Ectodermal cell (in vitro differentiated cells): Measurements from ENCODE around the gene MPEG1.

Source experiments
- H3K27ac ChIP-seq: 2 replicates; pipeline ENCODE4 v1.7.0; 2013; ENCODE audit warnings: mild to moderate bottlenecking, low read depth, low read length; ENCODE audit not compliant: insufficient read depth, poor library complexity, severe bottlenecking
- H3K27me3 ChIP-seq: 2 replicates; pipeline ENCODE4 v1.7.0; 2013; ENCODE audit warnings: mild to moderate bottlenecking, low read length; ENCODE audit not compliant: insufficient read depth, control insufficient read depth, poor library complexity, severe bottlenecking
- H3K36me3 ChIP-seq: one replicate; pipeline ENCODE4 v1.7.0; 2013; ENCODE audit warnings: low read length; ENCODE audit not compliant: control insufficient read depth, insufficient read depth
- H3K4me1 ChIP-seq: one replicate; pipeline ENCODE4 v1.7.0; 2013; ENCODE audit warnings: low read length; ENCODE audit not compliant: control insufficient read depth, insufficient read depth
- H3K4me3 ChIP-seq: 2 replicates; pipeline ENCODE4 v1.7.0; 2013; ENCODE audit warnings: low read depth, low read length, control low read depth; ENCODE audit not compliant: insufficient read depth
- H3K9me3 ChIP-seq: 2 replicates; pipeline ENCODE4 v1.7.0; 2013; ENCODE audit warnings: mild to moderate bottlenecking, low read length, moderate library complexity; ENCODE audit not compliant: control insufficient read depth
- WGBS, 2 experiments: methylation state at CpG; one replicate each; pipeline ENCODE4 v1.1.7; 2013; ENCODE audit warnings: missing lambda C conversion rate in 2 of 2; 5-methylcytosine and 5-hydroxymethylcytosine counted together

Gene MPEG1

GRCh38 chr11:59219836-59220235 is 7.1 kb upstream of the MPEG1 start:
- H3K4me3 ChIP-seq = no peak overlapping the region
- no peaks in the 10 kb centered on the region for H3K4me1 ChIP-seq
- H3K27ac ChIP-seq = no peak overlapping the region
- no peaks in the 10 kb centered on the region for H3K9me3 ChIP-seq
- H3K36me3 ChIP-seq = no peaks in the 10 kb centered on the region
- 91 to 93% methylated on average over 4 of the region's 4 CpGs for WGBS, 2 experiments
- H3K27me3 ChIP-seq = no peaks in the 10 kb centered on the region

GRCh38 chr11:59218893-59219292 is 6.2 kb upstream of the MPEG1 start:
- 25 to 55% methylated on average over 1 to 2 of the region's 2 CpGs for WGBS, 2 experiments
- Histone ChIP-seq H3K27ac (no peak overlapping the region), H3K27me3 (no peaks in the 10 kb centered on the region), H3K4me1 (no peaks in the 10 kb centered on the region), H3K4me3 (no peak overlapping the region), H3K9me3 (no peaks in the 10 kb centered on the region), H3K36me3 (no peaks in the 10 kb centered on the region)

- Histone ChIP-seq H3K36me3 (no peaks in the 10 kb centered on the region), H3K4me3 (no peak overlapping the region), H3K4me1 (no peaks in the 10 kb centered on the region), H3K9me3 (no peaks in the 10 kb centered on the region), H3K27me3 (no peaks in the 10 kb centered on the region), H3K27ac (no peak overlapping the region)
- 97 to 99% methylated on average over 4 of the region's 4 CpGs for WGBS, 2 experiments
These were observed 5.6 kb upstream of the MPEG1 start for GRCh38 chr11:59218319-59218718.

- H3K27ac ChIP-seq = no peak overlapping the region
- H3K27me3 ChIP-seq = no peaks in the 10 kb centered on the region
- H3K9me3 ChIP-seq = no peaks in the 10 kb centered on the region
- no peaks in the 10 kb centered on the region for H3K36me3 ChIP-seq
- WGBS, 2 experiments = 92 to 94% methylated on average over 9 of the region's 9 CpGs
- H3K4me3 ChIP-seq = no peak overlapping the region
- no peaks in the 10 kb centered on the region for H3K4me1 ChIP-seq
These were observed 4.2 kb upstream of the MPEG1 start for GRCh38 chr11:59216641-59217564.

GRCh38 chr11:59214141-59214893 is 1.6 kb upstream of the MPEG1 start:
- no peak overlapping the region for H3K27ac ChIP-seq
- 88 to 94% methylated on average over 2 of the region's 2 CpGs for WGBS, 2 experiments
- H3K36me3 ChIP-seq = no peaks in the 10 kb centered on the region
- no peaks in the 10 kb centered on the region for H3K9me3 ChIP-seq
- H3K27me3 ChIP-seq = no peaks in the 10 kb centered on the region
- H3K4me3 ChIP-seq = no peak overlapping the region
- no peaks in the 10 kb centered on the region for H3K4me1 ChIP-seq

GRCh38 chr11:59212222-59212621 is 505 bp downstream of the MPEG1 start:
- no peaks in the 10 kb centered on the region for H3K27me3 ChIP-seq
- no peak overlapping the region for H3K27ac ChIP-seq
- H3K4me3 ChIP-seq = no peak overlapping the region
- H3K9me3 ChIP-seq = no peaks in the 10 kb centered on the region
- no peaks in the 10 kb centered on the region for H3K4me1 ChIP-seq
- no peaks in the 10 kb centered on the region for H3K36me3 ChIP-seq
- WGBS, 2 experiments = 98% methylated on average over 7 of the region's 7 CpGs

GRCh38 chr11:59208956-59209355 is 3.8 kb downstream of the MPEG1 start:
- no peaks in the 10 kb centered on the region for H3K4me1 ChIP-seq
- WGBS, 2 experiments = 50 to 70% methylated on average over 2 of the region's 2 CpGs
- H3K27ac ChIP-seq = no peak overlapping the region
- H3K36me3 ChIP-seq = peaks cover 21% of the 10 kb centered on the region
- no peaks in the 10 kb centered on the region for H3K9me3 ChIP-seq
- H3K4me3 ChIP-seq = no peak overlapping the region
- H3K27me3 ChIP-seq = no peaks in the 10 kb centered on the region

- H3K4me3 ChIP-seq = no peak overlapping the region
- H3K27ac ChIP-seq = no peak overlapping the region
- H3K36me3 ChIP-seq = peaks cover 28% of the 10 kb centered on the region
- no peaks in the 10 kb centered on the region for H3K27me3 ChIP-seq
- H3K9me3 ChIP-seq = no peaks in the 10 kb centered on the region
- WGBS, 2 experiments = 38 to 47% methylated on average over 4 to 5 of the region's 5 CpGs
- H3K4me1 ChIP-seq = no peaks in the 10 kb centered on the region
These were observed 4.7 kb downstream of the MPEG1 start for GRCh38 chr11:59207988-59208451.

- 88 to 89% methylated on average over 4 of the region's 4 CpGs for WGBS, 2 experiments
- Histone ChIP-seq H3K36me3 (peaks cover 40% of the 10 kb centered on the region), H3K27ac (no peak overlapping the region), H3K4me1 (no peaks in the 10 kb centered on the region), H3K4me3 (no peak overlapping the region), H3K27me3 (no peaks in the 10 kb centered on the region), H3K9me3 (no peaks in the 10 kb centered on the region)
These were observed 6.1 kb downstream of the MPEG1 start for GRCh38 chr11:59206635-59207034.

GRCh38 chr11:59205648-59206047 is 7.1 kb downstream of the MPEG1 start:
- Histone ChIP-seq H3K4me1 (no peaks in the 10 kb centered on the region), H3K4me3 (no peak overlapping the region), H3K36me3 (peaks cover 50% of the 10 kb centered on the region), H3K27me3 (no peaks in the 10 kb centered on the region), H3K27ac (no peak overlapping the region), H3K9me3 (no peaks in the 10 kb centered on the region)
- 94 to 97% methylated on average over 7 of the region's 7 CpGs for WGBS, 2 experiments
